ENCODE measurements around the gene TBC1D22A. TPM values are rescaled to one million over a fixed set of nuclear protein-coding genes. Genes with fewer than 3 reads are reported as not detected.
"Not testable (repeated sequence)": the region's sequence is repeated elsewhere in the genome, so short reads cannot be mapped to it uniquely, and the experiment has no call there.

The TBC1D22A gene
- total RNA-seq, 1 donor from 2014 or later: 14.3 TPM

GRCh38 chr22:46730568-46731245 lies 31.7 kb upstream of the TBC1D22A start:
- Mint-ChIP-seq H3K9me3 (no peaks in the 10 kb centered on the region), H3K4me3 (peak overlapping the region; percentile 60), H3K36me3 (ENCODE audit: low read depth) (no peaks in the 10 kb centered on the region), H3K4me1 (peaks cover 23% of the 10 kb centered on the region), H3K27me3 (ENCODE audit: low read depth) (no peaks in the 10 kb centered on the region), H3K27ac (ENCODE audit: unreplicated experiment) (no peak overlapping the region)
- DNase-seq (ENCODE audit: low read depth, low spot score): no peak
- TF ChIP-seq CTCF (conservative IDR thresholded peaks at IDR 0.05): no peak

- Mint-ChIP-seq H3K4me3 (peak overlapping the region; percentile 31), H3K9me3 (no peaks in the 10 kb centered on the region), H3K36me3 (ENCODE audit: low read depth) (no peaks in the 10 kb centered on the region), H3K27ac (ENCODE audit: unreplicated experiment) (peak overlapping the region; percentile 19), H3K27me3 (ENCODE audit: low read depth) (no peaks in the 10 kb centered on the region), H3K4me1 (peaks cover 24% of the 10 kb centered on the region)
- no peak for TF ChIP-seq CTCF (conservative IDR thresholded peaks at IDR 0.05)
- no peak for DNase-seq (ENCODE audit: low read depth, low spot score)
Observed at GRCh38 chr22:46731246-46732040, 31.0 kb upstream of the TBC1D22A start.

- TF ChIP-seq CTCF (conservative IDR thresholded peaks at IDR 0.05): no peak
- Mint-ChIP-seq H3K36me3 (ENCODE audit: low read depth) (no peaks in the 10 kb centered on the region), H3K27me3 (ENCODE audit: low read depth) (no peaks in the 10 kb centered on the region), H3K27ac (ENCODE audit: unreplicated experiment) (peak overlapping the region; percentile 19), H3K4me3 (peak overlapping the region; percentile 31), H3K9me3 (no peaks in the 10 kb centered on the region), H3K4me1 (peaks cover 29% of the 10 kb centered on the region)
- DNase-seq (ENCODE audit: low read depth, low spot score): no peak
Observed at GRCh38 chr22:46732041-46732379, 30.4 kb upstream of the TBC1D22A start.

- H3K9me3 Mint-ChIP-seq: no peaks in the 10 kb centered on the region
- H3K36me3 Mint-ChIP-seq (ENCODE audit: low read depth): no peaks in the 10 kb centered on the region
- H3K27ac Mint-ChIP-seq (ENCODE audit: unreplicated experiment): no peak overlapping the region
- peak overlapping the region; percentile 34 for H3K4me3 Mint-ChIP-seq
- no peak for TF ChIP-seq CTCF (conservative IDR thresholded peaks at IDR 0.05)
- peaks cover 34% of the 10 kb centered on the region for H3K4me1 Mint-ChIP-seq
- no peaks in the 10 kb centered on the region for H3K27me3 Mint-ChIP-seq (ENCODE audit: low read depth)
- DNase-seq (ENCODE audit: low read depth, low spot score): no peak
Observed at GRCh38 chr22:46732513-46732912, 29.9 kb upstream of the TBC1D22A start.

GRCh38 chr22:46734213-46734722 lies 28.2 kb upstream of the TBC1D22A start:
- H3K9me3 Mint-ChIP-seq; H3K27me3 Mint-ChIP-seq (ENCODE audit: low read depth); H3K36me3 Mint-ChIP-seq (ENCODE audit: low read depth); H3K27ac Mint-ChIP-seq (ENCODE audit: unreplicated experiment); DNase-seq (ENCODE audit: low read depth, low spot score): not testable (repeated sequence)
- peaks cover 39% of the 10 kb centered on the region for H3K4me1 Mint-ChIP-seq
- peak overlapping the region; percentile 52 for H3K4me3 Mint-ChIP-seq

Data from neural crest cell (in vitro differentiated cells).